Limb (tissue), 2 donors: ENCODE data around the gene RAPH1.
"Not testable (repeated sequence)": the region's sequence is repeated elsewhere in the genome, so short reads cannot be mapped to it uniquely, and the experiment has no call there.

Source experiments
- DNase-seq, 2 donors: peaks; one replicate each; pipeline ENCODE4 v3.0.0-alpha.2; 2016; ENCODE audit errors: extremely low spot score in 2 of 2

Gene RAPH1

GRCh38 chr2:203432811-203433210, 102.3 kb downstream of the RAPH1 start:
- no peak for DNase-seq

GRCh38 chr2:203431391-203432185, 103.5 kb downstream of the RAPH1 start:
- DNase-seq = no peak

GRCh38 chr2:203429643-203430042, 105.5 kb downstream of the RAPH1 start:
- not testable (repeated sequence) for DNase-seq

- no peak for DNase-seq
Measured at GRCh38 chr2:203427061-203427460, 108.0 kb downstream of the RAPH1 start.

- no peak for DNase-seq
Measured at GRCh38 chr2:203418271-203418670, 116.8 kb downstream of the RAPH1 start.

GRCh38 chr2:203413796-203414195, 121.3 kb downstream of the RAPH1 start:
- no peak for DNase-seq

- no peak for DNase-seq
Measured at GRCh38 chr2:203412546-203413331, 122.4 kb downstream of the RAPH1 start.

- DNase-seq = no peak
Measured at GRCh38 chr2:203407496-203407895, 127.6 kb downstream of the RAPH1 start.

- DNase-seq = no peak
Measured at GRCh38 chr2:203404996-203405395, 130.1 kb downstream of the RAPH1 start.

GRCh38 chr2:203400805-203401585, 134.1 kb downstream of the RAPH1 start:
- DNase-seq = no peak

GRCh38 chr2:203399031-203399430, 136.1 kb downstream of the RAPH1 start:
- no peak for DNase-seq

- DNase-seq = no peak
Measured at GRCh38 chr2:203396667-203397066, 138.4 kb downstream of the RAPH1 start.

GRCh38 chr2:203395858-203396257, 139.2 kb downstream of the RAPH1 start:
- DNase-seq = no peak

GRCh38 chr2:203394519-203395227, 140.4 kb downstream of the RAPH1 start:
- DNase-seq = no peak

- not testable (repeated sequence) for DNase-seq
Measured at GRCh38 chr2:203388153-203388552, 146.9 kb downstream of the RAPH1 start.

GRCh38 chr2:203383038-203383437, 152.1 kb downstream of the RAPH1 start:
- DNase-seq = no peak

- no peak for DNase-seq
Measured at GRCh38 chr2:203379156-203379555, 155.9 kb downstream of the RAPH1 start.

GRCh38 chr2:203376173-203376572, 158.9 kb downstream of the RAPH1 start:
- no peak for DNase-seq

GRCh38 chr2:203372706-203373105, 162.4 kb downstream of the RAPH1 start:
- not testable (repeated sequence) for DNase-seq

GRCh38 chr2:203366639-203367466, 168.2 kb downstream of the RAPH1 start:
- DNase-seq = no peak
